Peyer's patch (tissue), 4 donors: ENCODE results near the gene CPHXL.

ENCODE experiments used
- POLR2A ChIP-seq, 2 donors: fragments of 450-650 bp; IDR thresholded peaks; one replicate each; pipeline ENCODE4 v1.5.1; 2017; ENCODE audit warnings: antibody characterized with exemption in 2 of 2, mild to moderate bottlenecking in 2 of 2, moderate library complexity in 2 of 2
- TF ChIP-seq, protein P1 (sequence below), 6 experiments: fragments of 450-650 bp in 4 of 6; fragments of 200-600 bp in 2 of 6; sonication (generic) in 1 of 6; IDR thresholded peaks; one replicate each; pipeline ENCODE4 v1.5.1; 2017 to 2019; ENCODE audit warnings: antibody characterized with exemption in 6 of 6, mild to moderate bottlenecking in 3 of 6, moderate library complexity in 1 of 6

DNA sequence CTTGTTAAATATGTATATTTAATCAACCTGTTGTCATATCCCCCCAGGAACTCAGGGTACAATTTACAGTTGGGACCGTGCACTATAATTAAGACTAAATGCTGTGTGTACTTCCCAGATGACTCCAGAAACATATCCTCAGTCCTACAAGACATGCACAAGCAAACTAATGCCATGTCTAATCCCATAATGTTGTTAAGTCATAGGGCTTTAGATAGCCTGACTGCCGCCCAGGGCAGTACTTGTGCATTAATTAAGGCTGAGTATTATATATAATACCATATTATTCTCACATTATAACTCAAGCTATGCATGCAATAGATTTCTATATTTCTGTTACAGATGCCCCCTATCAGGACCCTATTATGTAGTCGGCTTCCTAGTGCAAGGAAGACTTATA, 20.1 kb upstream of the CPHXL start:
- TF ChIP-seq, protein P1, sequence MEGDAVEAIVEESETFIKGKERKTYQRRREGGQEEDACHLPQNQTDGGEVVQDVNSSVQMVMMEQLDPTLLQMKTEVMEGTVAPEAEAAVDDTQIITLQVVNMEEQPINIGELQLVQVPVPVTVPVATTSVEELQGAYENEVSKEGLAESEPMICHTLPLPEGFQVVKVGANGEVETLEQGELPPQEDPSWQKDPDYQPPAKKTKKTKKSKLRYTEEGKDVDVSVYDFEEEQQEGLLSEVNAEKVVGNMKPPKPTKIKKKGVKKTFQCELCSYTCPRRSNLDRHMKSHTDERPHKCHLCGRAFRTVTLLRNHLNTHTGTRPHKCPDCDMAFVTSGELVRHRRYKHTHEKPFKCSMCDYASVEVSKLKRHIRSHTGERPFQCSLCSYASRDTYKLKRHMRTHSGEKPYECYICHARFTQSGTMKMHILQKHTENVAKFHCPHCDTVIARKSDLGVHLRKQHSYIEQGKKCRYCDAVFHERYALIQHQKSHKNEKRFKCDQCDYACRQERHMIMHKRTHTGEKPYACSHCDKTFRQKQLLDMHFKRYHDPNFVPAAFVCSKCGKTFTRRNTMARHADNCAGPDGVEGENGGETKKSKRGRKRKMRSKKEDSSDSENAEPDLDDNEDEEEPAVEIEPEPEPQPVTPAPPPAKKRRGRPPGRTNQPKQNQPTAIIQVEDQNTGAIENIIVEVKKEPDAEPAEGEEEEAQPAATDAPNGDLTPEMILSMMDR (IDR thresholded peaks at IDR 0.05), result no peak
- no peak for TF ChIP-seq POLR2A (IDR thresholded peaks at IDR 0.05)
